ENCODE measurements around the gene MC5R. TPM values are rescaled to one million over a fixed set of nuclear protein-coding genes. Genes with fewer than 3 reads are reported as not detected.

The MC5R gene
- 2.9 TPM for total RNA-seq
- polyA plus RNA-seq (ENCODE audit: insufficient read depth in 1 of 8, insufficient read length in 8 of 8, low replicate concordance in 1 of 8): 1 to 10 TPM in 6 of 8 donors, under 1 TPM in 2; 0.79 to 7.3 (median 2.1) TPM
- long read RNA-seq, donor 1, partial matches to known transcripts: 0 of 1 reads
- long read RNA-seq, donor 1, other reads (novel, unspliced or antisense): 0 of 1 reads
- long read RNA-seq, donor 2: 0 reads
- long read RNA-seq, donor 3, transcript MC5R-202 (2 exons, 1,723 nt): major isoform, 7 of 9 reads
- long read RNA-seq, donor 3, partial matches to known transcripts: 0 of 9 reads
- long read RNA-seq, donor 3, other reads (novel, unspliced or antisense): 0 of 9 reads
- long read RNA-seq, donor 4, partial matches to known transcripts: 0 of 3 reads
- long read RNA-seq, donor 4, other reads (novel, unspliced or antisense): 0 of 3 reads
- long read RNA-seq, donor 5, partial matches to known transcripts: 0 of 2 reads
- long read RNA-seq, donor 5, other reads (novel, unspliced or antisense): 0 of 2 reads
- long read RNA-seq, donor 6, transcript MC5R-201 (1 exons, 1,319 nt): major isoform, 6 of 9 reads
- long read RNA-seq, donor 6, partial matches to known transcripts: 0 of 9 reads
- long read RNA-seq, donor 6, other reads (novel, unspliced or antisense): 0 of 9 reads
- long read RNA-seq, donor 7, partial matches to known transcripts: 0 of 1 reads
- long read RNA-seq, donor 7, other reads (novel, unspliced or antisense): 0 of 1 reads
- long read RNA-seq, donor 8, partial matches to known transcripts: 0 of 3 reads
- long read RNA-seq, donor 8, other reads (novel, unspliced or antisense): 0 of 3 reads
- long read RNA-seq, donor 9, partial matches to known transcripts: 0 of 3 reads
- long read RNA-seq, donor 9, other reads (novel, unspliced or antisense): 0 of 3 reads
- long read RNA-seq, donor 10, partial matches to known transcripts: 0 of 1 reads
- long read RNA-seq, donor 10, other reads (novel, unspliced or antisense): 0 of 1 reads
- long read RNA-seq, donor 11, partial matches to known transcripts: 0 of 2 reads
- long read RNA-seq, donor 11, other reads (novel, unspliced or antisense): 0 of 2 reads

- 3% methylated on average over 48 of the region's 54 CpGs for WGBS (ENCODE audit: insufficient coverage)
These were observed at the start of gene MC5R for GRCh38 chr18:13823707-13824395. Gene MC5R, plus strand, starts transcription at chr18:13824149. Its CDS starts 1,617 bp downstream, at chr18:13825766.

GRCh38 chr18:13775058-13775457 lies 48.9 kb upstream of the MC5R start:
- Histone ChIP-seq H3K9me3 (replicated peaks; ENCODE audit: control insufficient read depth, low read depth, low read length) (no peaks in the 10 kb centered on the region), H3K27ac (ENCODE audit: low read length) (no peak overlapping the region), H3K4me3 (ENCODE audit: low read length) (no peak overlapping the region), H3K4me1 (ENCODE audit: control insufficient read depth, insufficient read depth, low read length) (no peaks in the 10 kb centered on the region), H3K36me3 (ENCODE audit: control insufficient read depth, insufficient read depth, low read length) (no peaks in the 10 kb centered on the region), H3K27me3 (ENCODE audit: control insufficient read depth, insufficient read depth, low read length) (no peaks in the 10 kb centered on the region)
- no peak for DNase-seq
- 29% methylated on average over 2 of the region's 3 CpGs for WGBS (ENCODE audit: insufficient coverage)

More at GRCh38 chr18:13823707-13824395, at the start of gene MC5R:
- Histone ChIP-seq H3K27ac (ENCODE audit: low read length) (no peak within 1 kb of the TSS), H3K27me3 (ENCODE audit: control insufficient read depth, insufficient read depth, low read length) (peaks cover 19% of the 10 kb centered on the region), H3K4me3 (ENCODE audit: low read length) (peak within 1 kb of the TSS; percentile 24), H3K9me3 (replicated peaks; ENCODE audit: control insufficient read depth, low read depth, low read length) (no peaks in the 10 kb centered on the region), H3K4me1 (ENCODE audit: control insufficient read depth, insufficient read depth, low read length) (peaks cover 2% of the 10 kb centered on the region), H3K36me3 (ENCODE audit: control insufficient read depth, insufficient read depth, low read length) (no peaks in the 10 kb centered on the region)
- DNase-seq: peak; percentile 57

- Histone ChIP-seq H3K4me1 (ENCODE audit: control insufficient read depth, insufficient read depth, low read length) (no peaks in the 10 kb centered on the region), H3K27me3 (ENCODE audit: control insufficient read depth, insufficient read depth, low read length) (no peaks in the 10 kb centered on the region), H3K36me3 (ENCODE audit: control insufficient read depth, insufficient read depth, low read length) (no peaks in the 10 kb centered on the region), H3K4me3 (ENCODE audit: low read length) (no peak overlapping the region), H3K9me3 (replicated peaks; ENCODE audit: control insufficient read depth, low read depth, low read length) (no peaks in the 10 kb centered on the region), H3K27ac (ENCODE audit: low read length) (no peak overlapping the region)
- 33% methylated on average over 1 of the region's 7 CpGs for WGBS (ENCODE audit: insufficient coverage)
- DNase-seq: no peak
These were observed 32.8 kb upstream of the MC5R start for GRCh38 chr18:13791181-13791580.

- no peaks in the 10 kb centered on the region for H3K9me3 ChIP-seq (replicated peaks; ENCODE audit: control insufficient read depth, low read depth, low read length)
- no peak overlapping the region for H3K4me3 ChIP-seq (ENCODE audit: low read length)
- no peak overlapping the region for H3K27ac ChIP-seq (ENCODE audit: low read length)
- H3K4me1 ChIP-seq (ENCODE audit: control insufficient read depth, insufficient read depth, low read length): peaks cover 8% of the 10 kb centered on the region
- WGBS (ENCODE audit: insufficient coverage): 39% methylated on average over 4 of the region's 7 CpGs
- no peaks in the 10 kb centered on the region for H3K27me3 ChIP-seq (ENCODE audit: control insufficient read depth, insufficient read depth, low read length)
- DNase-seq: no peak
- no peaks in the 10 kb centered on the region for H3K36me3 ChIP-seq (ENCODE audit: control insufficient read depth, insufficient read depth, low read length)
These were observed 30.1 kb upstream of the MC5R start for GRCh38 chr18:13793819-13794218.

- DNase-seq: no peak
- peaks cover 14% of the 10 kb centered on the region for H3K4me1 ChIP-seq (ENCODE audit: control insufficient read depth, insufficient read depth, low read length)
- no peaks in the 10 kb centered on the region for H3K9me3 ChIP-seq (replicated peaks; ENCODE audit: control insufficient read depth, low read depth, low read length)
- H3K36me3 ChIP-seq (ENCODE audit: control insufficient read depth, insufficient read depth, low read length): no peaks in the 10 kb centered on the region
- H3K4me3 ChIP-seq (ENCODE audit: low read length): no peak overlapping the region
- WGBS (ENCODE audit: insufficient coverage): 71% methylated on average over 8 of the region's 14 CpGs
- peaks cover 10% of the 10 kb centered on the region for H3K27me3 ChIP-seq (ENCODE audit: control insufficient read depth, insufficient read depth, low read length)
- H3K27ac ChIP-seq (ENCODE audit: low read length): peak overlapping the region; percentile 15
These were observed 27.4 kb upstream of the MC5R start for GRCh38 chr18:13796515-13796914.

GRCh38 chr18:13797157-13797611 lies 26.8 kb upstream of the MC5R start:
- DNase-seq: peak; percentile 31
- H3K4me3 ChIP-seq (ENCODE audit: low read length): no peak overlapping the region
- no peaks in the 10 kb centered on the region for H3K36me3 ChIP-seq (ENCODE audit: control insufficient read depth, insufficient read depth, low read length)
- WGBS (ENCODE audit: insufficient coverage): no CpG with 5 or more reads among the region's 3 CpGs
- no peak overlapping the region for H3K27ac ChIP-seq (ENCODE audit: low read length)
- no peaks in the 10 kb centered on the region for H3K9me3 ChIP-seq (replicated peaks; ENCODE audit: control insufficient read depth, low read depth, low read length)
- peaks cover 14% of the 10 kb centered on the region for H3K4me1 ChIP-seq (ENCODE audit: control insufficient read depth, insufficient read depth, low read length)
- H3K27me3 ChIP-seq (ENCODE audit: control insufficient read depth, insufficient read depth, low read length): peaks cover 10% of the 10 kb centered on the region

GRCh38 chr18:13799396-13799795 lies 24.6 kb upstream of the MC5R start:
- peaks cover 14% of the 10 kb centered on the region for H3K4me1 ChIP-seq (ENCODE audit: control insufficient read depth, insufficient read depth, low read length)
- H3K9me3 ChIP-seq (replicated peaks; ENCODE audit: control insufficient read depth, low read depth, low read length): no peaks in the 10 kb centered on the region
- no peak overlapping the region for H3K4me3 ChIP-seq (ENCODE audit: low read length)
- no peak for DNase-seq
- WGBS (ENCODE audit: insufficient coverage): 90% methylated on average over 11 of the region's 11 CpGs
- peaks cover 12% of the 10 kb centered on the region for H3K27me3 ChIP-seq (ENCODE audit: control insufficient read depth, insufficient read depth, low read length)
- H3K27ac ChIP-seq (ENCODE audit: low read length): no peak overlapping the region
- H3K36me3 ChIP-seq (ENCODE audit: control insufficient read depth, insufficient read depth, low read length): no peaks in the 10 kb centered on the region

- peaks cover 12% of the 10 kb centered on the region for H3K27me3 ChIP-seq (ENCODE audit: control insufficient read depth, insufficient read depth, low read length)
- whole genome bisulfite sequencing (ENCODE audit: insufficient coverage): 6% methylated on average over 28 of the region's 30 CpGs
These were observed 23.3 kb upstream of the MC5R start for GRCh38 chr18:13800505-13801259.

GRCh38 chr18:13801260-13801601 lies 22.7 kb upstream of the MC5R start:
- no peak for DNase-seq
- H3K27ac ChIP-seq (ENCODE audit: low read length): no peak overlapping the region
- peak overlapping the region; percentile 28 for H3K4me3 ChIP-seq (ENCODE audit: low read length)
- peaks cover 12% of the 10 kb centered on the region for H3K27me3 ChIP-seq (ENCODE audit: control insufficient read depth, insufficient read depth, low read length)
- no peaks in the 10 kb centered on the region for H3K9me3 ChIP-seq (replicated peaks; ENCODE audit: control insufficient read depth, low read depth, low read length)
- H3K36me3 ChIP-seq (ENCODE audit: control insufficient read depth, insufficient read depth, low read length): no peaks in the 10 kb centered on the region
- WGBS (ENCODE audit: insufficient coverage): 2% methylated on average over 9 of the region's 15 CpGs
- peaks cover 14% of the 10 kb centered on the region for H3K4me1 ChIP-seq (ENCODE audit: control insufficient read depth, insufficient read depth, low read length)

More at GRCh38 chr18:13800505-13801259, 23.3 kb upstream of the MC5R start:
- Histone ChIP-seq H3K4me1 (ENCODE audit: control insufficient read depth, insufficient read depth, low read length) (peaks cover 14% of the 10 kb centered on the region), H3K9me3 (replicated peaks; ENCODE audit: control insufficient read depth, low read depth, low read length) (no peaks in the 10 kb centered on the region), H3K36me3 (ENCODE audit: control insufficient read depth, insufficient read depth, low read length) (no peaks in the 10 kb centered on the region), H3K27ac (ENCODE audit: low read length) (no peak overlapping the region), H3K4me3 (ENCODE audit: low read length) (peak overlapping the region; percentile 28)
- peak; percentile 81 for DNase-seq

Data from muscle of leg (tissue), 16 donors.